ENCODE measurements around the gene SDK2.
A peak's percentile ranks its signal among the peaks of the same experiment; 100 is the strongest.

SDK2 gene

DNA sequence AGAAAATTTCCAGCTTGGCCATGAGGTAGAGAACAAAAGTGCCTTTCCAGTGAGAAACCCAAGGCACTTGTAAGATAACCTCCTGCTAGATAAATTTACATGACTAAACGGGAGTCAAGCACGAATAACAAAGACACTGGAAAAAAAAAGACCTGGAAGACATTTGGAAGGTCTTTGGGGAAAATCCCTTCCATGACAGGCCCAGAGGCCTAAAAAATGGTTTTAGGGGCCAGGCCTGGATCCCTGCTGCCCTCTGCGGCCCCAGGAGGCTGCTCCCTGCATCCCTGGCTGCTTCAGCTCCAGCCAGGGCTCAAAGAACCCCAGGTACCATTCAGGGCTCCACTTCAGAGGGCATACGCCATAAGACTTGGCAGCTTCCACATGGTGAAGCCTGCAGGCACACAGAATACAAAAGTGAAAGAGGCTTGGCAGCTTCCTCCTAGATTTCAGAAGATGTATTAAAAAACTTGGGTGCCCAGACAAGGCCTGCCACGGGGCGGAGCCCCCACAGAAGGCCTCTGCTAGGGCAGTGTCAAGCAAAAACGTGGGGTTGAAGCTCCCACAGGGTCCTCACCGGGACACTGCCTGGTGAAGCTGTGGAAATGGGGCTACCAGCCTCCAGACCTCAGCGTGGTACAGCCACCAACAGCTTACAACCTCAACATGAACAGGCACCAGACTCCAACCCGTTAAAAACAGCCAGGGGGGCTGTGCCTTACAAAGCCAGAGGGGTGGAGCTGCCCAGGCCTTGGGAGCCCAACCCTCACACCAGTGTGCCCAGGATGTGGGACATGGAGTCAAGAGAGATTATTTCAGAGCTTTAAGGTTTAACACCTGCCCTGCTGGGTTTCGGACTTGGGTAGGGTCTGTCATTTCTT lies 77.1 kb downstream of the SDK2 start:
- no peak for DNase-seq (ENCODE audit: low read depth, low spot score)
- no peak overlapping the region for H3K27ac ChIP-seq

DNA sequence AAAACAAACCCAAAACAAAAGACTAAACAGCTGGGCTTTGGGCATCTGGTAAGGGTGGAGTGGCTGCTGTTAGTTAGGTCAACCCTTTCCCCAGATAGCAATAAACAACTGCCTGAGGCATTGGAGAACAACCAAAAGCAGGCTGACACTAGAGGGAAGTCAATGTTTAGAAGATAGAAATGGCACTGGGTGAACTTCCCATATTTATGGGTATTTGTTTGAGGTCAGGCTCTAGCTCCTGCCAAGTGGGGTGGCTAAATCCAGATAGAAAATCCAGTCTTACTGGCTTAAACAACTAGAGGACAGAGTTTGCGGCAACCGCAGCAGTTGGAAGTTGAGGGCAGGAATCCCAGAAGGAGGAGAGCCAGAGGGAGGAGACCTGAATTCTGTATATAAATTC lies 79.4 kb downstream of the SDK2 start:
- H3K27ac ChIP-seq, result no peak overlapping the region
- no peak for DNase-seq (ENCODE audit: low read depth, low spot score)

DNA sequence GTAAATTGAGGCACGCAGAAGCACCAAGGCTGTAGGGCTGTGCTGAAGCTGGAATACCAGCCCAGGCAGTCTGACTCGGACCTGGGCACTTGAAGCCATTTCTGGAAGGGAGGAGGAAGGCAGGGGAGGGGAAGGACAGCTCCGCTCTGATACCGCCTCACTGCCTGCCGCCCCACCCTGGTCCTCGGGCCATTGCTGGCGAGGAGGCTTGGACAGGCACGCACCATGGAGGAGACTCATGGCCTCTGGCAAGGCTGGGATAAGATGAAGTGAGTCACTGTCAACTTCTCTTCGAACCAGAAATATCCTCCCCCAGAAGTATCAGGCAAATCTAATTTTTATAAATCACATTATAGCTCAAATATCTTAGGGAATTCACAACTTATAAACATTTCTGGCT lies 81.3 kb downstream of the SDK2 start:
- no peak overlapping the region for H3K27ac ChIP-seq
- no peak for DNase-seq (ENCODE audit: low read depth, low spot score)

DNA sequence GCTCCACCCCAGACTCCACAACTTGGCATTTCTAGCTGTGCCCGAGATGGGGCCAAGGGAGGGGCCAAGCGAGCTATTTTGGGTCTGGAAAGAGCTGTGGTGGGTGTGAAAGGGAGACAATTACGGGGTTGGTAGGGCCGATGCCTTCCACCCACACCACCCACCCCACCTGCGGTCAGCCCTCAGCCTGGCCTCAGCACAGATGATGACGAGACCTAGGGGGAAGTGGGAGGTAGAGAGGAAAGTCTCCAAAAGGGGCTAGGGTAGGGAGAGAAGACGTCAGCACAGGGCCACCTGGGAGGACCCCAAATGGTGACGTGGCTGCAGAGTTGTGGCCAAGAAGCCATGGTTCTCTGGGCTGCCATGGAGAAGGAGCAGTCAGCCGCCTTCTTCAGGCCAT lies 83.1 kb downstream of the SDK2 start:
- H3K27ac ChIP-seq, result no peak overlapping the region

DNA sequence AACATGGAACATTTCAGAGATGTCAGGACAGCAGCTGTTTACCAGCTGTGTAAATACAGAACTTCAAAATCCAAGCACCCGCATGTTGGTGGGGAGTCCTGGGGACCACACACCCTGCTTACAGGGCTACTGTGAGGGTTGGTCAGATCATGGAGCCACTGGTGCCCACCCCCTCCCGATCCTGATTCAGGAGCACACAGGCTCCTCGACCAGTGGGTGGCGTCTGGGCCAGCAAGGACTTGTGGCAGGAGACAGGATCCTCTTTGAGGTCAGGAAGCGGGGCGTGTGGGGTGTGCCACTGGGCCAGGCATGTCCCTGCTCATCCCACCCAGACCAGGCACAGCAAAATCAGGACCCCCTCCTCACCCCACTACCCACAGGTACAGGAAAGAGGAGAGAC lies 83.6 kb downstream of the SDK2 start:
- H3K27ac ChIP-seq, result no peak overlapping the region
- no peak for DNase-seq (ENCODE audit: low read depth, low spot score)

More for the DNA sequence above, 83.1 kb downstream of the SDK2 start:
- no peak for DNase-seq (ENCODE audit: low read depth, low spot score)

DNA sequence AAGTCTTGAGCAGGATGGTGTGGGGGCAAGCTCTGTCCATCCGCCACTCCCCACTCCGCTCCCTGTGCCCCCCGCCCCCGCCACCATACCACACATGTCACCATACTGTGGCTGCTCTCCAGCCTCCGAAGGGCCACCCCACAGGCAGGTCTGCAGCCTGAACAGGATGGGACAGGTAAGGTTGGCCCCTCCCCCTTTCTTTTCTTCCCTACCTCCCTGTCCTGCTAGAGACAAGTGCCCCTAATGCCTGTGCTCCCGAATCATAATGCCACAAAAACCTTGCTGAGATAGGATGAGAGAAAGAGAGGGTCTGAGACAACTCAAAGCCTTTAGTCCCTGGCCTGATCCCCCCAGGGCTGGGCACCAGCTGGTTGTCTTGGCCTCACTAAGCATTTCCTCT lies 84.7 kb downstream of the SDK2 start:
- H3K27ac ChIP-seq, result no peak overlapping the region
- no peak for DNase-seq (ENCODE audit: low read depth, low spot score)

DNA sequence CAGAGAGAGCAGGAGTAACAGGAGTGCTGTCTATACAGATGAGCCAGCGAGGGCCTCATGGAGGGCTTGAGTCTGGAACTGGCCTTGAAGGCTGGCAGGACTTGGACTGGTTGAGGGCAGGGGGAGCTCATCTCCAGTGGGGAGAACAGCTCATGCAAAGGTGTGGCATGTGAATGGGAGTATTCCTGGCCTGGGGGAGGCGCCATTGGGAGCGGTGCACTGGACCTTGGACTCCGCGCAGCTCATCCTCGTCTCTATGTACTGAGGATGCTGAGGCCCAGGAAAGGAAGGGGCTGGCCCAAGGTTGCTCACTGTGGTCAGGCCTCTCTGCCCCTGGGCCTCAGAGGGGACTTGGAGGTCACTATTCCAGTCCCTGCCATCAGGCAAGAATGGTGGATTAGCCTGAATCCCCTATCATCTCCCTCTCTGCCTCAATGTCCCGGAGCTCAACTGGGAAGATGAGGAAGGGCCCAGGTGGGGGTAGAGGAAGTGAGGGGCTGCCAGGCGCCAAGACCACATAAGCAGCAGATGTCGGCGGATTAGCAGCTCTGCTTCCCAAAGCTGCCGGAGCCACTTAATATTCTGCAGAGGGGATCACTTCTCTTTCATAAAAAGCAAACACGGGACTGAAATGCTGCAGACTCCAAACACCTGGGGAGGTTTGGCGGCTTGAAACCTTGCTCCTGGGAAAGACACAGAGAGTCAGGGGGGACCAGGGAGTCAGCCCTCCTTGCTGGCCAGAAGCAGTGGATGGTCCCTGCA lies 88.9 kb downstream of the SDK2 start:
- no peak for DNase-seq (ENCODE audit: low read depth, low spot score)
- no peak overlapping the region for H3K27ac ChIP-seq

DNA sequence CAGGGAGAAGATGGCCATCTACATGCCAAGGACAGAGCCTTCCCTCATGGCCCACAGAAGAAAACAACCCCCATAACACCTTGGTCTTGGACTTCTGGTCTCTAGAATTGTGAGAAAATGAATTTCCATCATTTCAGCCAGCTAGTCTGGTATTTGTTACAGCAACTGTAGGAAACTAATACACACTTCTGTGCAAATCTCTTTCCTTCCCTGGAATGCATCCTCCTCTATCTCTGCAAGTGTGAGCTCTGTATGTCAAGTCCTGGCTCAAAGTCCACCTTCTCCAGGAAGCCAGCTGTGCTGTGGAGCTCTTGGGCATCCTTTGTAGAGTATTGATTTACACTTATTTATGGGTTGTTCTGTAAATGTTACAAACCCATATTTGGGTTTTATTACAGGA lies 89.7 kb downstream of the SDK2 start:
- DNase-seq (ENCODE audit: low read depth, low spot score), result no peak
- no peak overlapping the region for H3K27ac ChIP-seq

DNA sequence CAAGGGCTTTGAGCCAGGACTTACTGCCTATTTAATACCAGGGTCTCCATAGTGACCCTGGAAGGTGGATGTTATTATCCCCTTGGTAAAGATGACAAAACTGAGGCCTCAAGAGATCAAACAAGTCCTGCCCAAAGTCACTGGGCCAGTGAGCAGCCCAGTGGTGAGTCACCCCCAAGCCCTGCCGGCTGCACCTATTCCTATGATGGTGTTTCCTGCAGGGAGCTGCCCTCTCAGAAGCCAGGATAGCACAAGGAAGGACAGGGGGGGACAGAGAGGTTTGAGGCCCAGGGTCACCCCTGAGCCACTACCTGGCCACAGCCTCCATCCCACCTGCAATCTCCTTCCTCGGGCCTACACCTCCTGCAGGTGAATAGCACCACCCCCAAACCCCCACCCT lies 90.9 kb downstream of the SDK2 start:
- H3K27ac ChIP-seq, result no peak overlapping the region
- no peak for DNase-seq (ENCODE audit: low read depth, low spot score)

DNA sequence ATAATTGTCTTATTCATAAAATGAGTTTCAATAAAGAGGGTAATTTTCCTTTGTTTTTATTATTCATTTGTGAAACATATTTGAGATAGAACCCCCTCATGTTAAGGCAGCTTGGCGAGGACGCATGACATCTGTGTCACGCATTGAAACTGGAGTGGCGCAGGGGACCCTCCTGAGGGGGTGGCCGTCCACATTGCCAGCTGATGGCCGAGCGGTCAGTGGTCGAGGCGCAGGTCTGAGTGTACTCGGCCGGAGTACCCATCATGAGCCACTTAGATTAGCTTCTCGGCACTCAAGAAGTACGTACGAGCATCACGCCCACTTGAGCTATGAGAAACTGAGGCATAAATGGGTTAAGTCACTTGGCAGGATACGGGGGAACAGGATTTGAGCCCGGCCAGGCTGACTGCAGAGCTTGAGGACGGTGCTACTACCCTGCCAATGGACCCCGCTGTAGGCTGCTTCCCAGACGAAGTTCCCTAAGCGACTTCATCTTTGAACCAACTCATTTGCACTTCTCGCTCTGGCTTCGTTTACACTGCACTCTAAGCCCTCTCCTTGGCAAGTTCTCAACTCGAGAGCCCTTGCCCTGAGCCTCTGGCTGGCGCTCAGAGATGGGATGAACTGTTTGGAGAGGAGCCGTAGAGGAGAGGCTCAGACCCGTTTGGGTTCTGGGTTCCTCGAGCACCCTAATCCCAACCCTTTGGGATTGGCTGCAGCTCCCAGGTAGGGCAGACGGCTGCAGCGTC lies 91.8 kb downstream of the SDK2 start:
- H3K27ac ChIP-seq, result no peak overlapping the region
- no peak for DNase-seq (ENCODE audit: low read depth, low spot score)

DNA sequence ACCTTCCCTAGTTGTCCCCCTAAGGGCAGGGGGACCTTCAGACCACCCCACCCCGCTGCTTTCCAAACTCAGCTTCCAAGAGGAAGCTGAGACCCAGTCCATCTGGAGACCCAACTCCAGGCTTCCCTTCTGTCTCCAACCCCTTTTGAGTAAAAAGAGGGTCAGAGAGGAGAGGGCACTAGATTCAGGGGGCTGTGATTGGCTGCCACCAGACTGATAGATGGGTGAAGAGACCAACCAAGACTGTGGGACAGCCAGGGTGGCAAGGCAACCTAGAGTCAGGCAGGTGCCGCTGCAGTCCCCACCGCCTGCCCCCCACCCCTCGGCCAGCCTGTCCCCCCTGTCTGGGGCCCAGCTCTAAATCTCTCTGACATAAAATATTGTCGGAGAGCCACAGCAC lies 92.5 kb downstream of the SDK2 start:
- no peak overlapping the region for H3K27ac ChIP-seq
- DNase-seq (ENCODE audit: low read depth, low spot score), result no peak

DNA sequence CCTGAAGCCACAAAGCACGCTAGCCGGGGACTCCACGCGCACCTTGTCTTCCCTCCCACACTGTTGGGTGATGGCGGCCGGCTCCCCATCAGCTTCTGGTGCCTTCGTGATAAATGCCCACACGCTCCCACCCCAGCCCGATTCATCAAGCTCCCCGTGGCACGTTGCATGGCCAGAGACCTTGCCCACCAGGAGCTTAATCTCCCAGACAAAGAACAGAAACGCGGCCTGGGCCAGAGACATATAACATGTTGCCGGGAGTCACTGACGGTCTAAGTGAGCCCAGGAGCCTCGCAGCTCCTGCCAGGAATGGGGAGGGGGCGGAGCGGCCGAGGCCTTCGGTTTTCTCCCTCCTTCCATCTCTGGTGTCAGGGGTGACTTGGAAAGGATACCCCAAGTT lies 93.1 kb downstream of the SDK2 start:
- H3K27ac ChIP-seq, result no peak overlapping the region
- no peak for DNase-seq (ENCODE audit: low read depth, low spot score)

DNA sequence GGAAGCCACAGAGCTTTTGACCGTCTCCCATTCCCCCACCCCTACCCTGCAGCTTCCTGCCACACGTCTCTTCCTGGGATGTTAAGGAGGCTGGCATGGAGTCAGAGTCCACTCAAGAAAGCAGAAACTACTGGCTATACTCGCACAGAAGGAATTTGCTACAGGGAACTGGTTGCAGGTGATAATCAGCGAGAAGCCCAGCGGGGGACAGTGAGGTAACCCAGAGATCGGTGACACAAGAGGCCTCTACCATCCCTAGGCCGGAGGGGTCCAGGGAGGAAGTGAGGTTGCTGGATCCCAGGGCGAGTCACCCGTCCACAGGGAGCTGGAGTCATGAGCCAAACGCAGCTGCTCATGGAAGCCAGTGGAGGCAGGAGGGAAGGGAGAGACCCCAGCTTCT lies 93.7 kb downstream of the SDK2 start:
- no peak overlapping the region for H3K27ac ChIP-seq
- DNase-seq (ENCODE audit: low read depth, low spot score), result no peak

DNA sequence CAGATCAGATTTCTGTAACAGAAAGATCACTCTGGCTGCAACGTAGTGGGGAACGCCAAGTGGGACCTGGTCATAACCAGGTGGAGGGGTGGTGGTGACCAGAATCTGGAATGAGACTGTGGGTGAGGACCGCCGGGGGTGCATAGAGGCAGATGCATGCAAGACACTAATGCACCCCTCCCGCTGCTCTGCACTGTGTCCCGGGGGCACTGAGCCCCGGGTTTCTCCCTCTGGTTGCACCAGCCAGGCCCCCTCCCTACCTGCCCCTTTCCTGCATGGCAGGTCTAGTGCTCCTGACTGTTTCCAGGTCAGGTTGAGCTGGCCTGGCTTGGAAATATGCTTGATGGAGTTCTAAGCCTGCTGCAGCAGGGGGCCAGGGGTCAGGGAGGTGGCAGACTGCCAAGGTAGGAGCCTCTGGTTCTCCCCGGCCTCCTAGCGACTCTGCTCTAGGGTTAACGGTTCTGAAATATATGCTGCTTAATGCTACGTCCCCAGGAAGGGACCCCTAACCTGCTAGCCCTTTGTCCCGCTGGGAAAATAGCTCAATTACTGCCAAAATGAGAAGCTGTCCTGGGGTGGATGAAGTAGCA lies 94.3 kb downstream of the SDK2 start:
- no peak overlapping the region for H3K27ac ChIP-seq
- no peak for DNase-seq (ENCODE audit: low read depth, low spot score)

DNA sequence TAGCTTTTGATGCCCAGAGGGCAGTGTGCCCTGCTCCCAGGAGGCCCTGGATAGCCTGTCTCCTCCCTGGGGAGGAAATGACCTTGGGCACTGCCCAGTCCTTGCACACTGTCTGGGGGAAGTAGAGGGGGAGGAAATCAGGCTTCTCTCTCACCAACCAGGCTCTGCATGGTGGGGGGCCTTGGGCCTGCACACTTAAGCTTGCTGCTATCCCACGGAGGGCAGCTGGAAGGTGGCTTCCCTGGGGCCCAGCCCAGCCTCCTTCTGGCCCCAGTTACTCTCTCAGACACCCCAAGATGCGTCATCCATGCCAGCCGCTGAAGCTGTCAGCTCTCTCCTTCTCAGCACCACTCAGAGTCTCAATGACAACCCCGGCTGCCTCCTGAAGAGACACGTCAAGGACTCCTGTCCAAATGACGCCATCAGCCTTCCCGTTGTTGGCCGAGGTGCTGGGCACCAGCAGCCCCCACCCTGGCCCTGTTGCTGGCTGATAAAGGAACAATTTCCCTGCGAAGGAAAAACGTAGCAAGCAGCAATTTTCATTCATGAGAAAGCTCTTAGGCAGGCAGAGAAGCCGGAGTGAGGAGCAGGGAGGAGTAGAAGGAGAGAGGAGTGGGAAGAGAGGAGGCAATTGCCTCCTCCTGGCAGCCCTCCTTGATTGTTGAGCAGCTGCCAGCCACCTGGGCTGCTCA lies 95.5 kb downstream of the SDK2 start:
- H3K27ac ChIP-seq, result no peak overlapping the region
- DNase-seq (ENCODE audit: low read depth, low spot score), result no peak

DNA sequence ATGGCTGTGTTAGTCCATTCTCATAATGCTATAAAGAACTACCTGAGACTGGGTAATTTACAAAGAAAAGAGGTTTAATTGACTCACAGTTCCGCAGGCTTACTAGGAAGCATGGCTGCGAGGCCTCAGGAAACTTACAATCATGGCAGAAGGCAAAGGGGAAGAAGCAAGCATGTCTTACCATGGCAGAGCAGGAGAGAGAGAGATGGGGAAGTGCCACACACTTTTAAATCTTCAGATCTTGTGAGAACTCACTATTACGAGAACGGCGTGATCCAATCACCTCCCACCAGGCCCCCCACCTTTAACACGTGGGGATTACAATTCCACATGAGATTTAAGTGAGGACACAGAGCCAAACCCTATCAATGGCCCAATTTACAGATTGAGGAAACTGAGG lies 96.5 kb downstream of the SDK2 start:
- no peak for DNase-seq (ENCODE audit: low read depth, low spot score)
- H3K27ac ChIP-seq, result no peak overlapping the region

DNA sequence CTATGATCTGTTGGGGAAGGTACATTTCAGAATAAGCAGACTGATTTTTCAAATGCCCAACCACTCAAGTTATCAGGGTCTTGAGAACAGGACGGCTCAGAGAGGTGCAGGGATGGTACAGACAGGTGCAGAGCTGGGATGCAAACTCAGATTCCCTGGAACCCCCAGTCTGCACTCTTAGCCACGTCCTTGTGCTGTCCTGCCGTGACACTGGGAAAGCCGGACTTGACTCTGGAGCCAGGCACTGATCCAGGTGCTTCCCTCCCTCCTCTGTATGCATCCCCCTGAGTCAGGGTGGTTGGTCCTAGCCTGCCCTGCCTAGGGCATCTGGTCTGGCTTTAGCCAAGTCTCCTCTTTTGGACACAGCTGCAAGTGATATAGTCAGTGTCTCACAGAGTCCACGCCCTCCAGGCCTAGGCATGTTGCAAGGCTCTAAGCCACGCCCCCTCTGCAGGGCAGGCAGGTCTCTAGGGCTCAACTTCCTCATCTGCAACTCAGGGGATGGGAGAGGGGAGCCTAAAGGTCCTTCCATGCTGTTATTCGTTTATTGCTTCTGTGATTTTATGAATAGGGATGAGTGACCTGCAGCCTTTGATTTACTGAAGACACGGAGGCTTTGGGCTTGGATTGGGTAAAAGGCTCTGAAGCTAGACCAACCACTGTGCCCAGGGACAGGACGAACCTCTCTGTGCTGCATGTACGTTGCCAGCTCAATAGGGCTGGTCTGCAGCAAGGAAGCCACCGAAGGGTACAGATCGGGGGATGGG lies 97.3 kb downstream of the SDK2 start:
- peak; percentile 27 for DNase-seq (ENCODE audit: low read depth, low spot score)
- no peak overlapping the region for H3K27ac ChIP-seq

DNA sequence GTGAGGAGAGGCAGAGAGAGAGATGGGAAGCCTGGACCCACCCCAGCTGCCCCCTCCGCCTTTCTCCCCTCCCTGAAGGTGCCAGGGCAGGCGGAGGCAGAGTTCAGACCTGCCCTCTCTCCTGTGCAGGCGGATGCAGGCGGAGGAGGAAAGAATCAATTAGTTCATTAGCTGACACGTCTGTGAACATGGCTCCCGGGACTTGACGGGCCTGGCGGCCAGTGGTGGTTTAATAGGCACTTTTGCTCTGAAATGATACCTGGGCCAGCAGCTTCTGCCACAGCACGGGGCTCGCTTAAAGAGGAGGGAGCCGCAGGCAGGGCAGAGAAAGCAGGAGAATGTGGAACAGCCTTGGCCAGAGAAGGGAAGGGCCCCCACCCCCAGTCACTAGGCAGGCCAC lies 98.1 kb downstream of the SDK2 start:
- H3K27ac ChIP-seq, result no peak overlapping the region
- no peak for DNase-seq (ENCODE audit: low read depth, low spot score)

All from epithelial cell of prostate (primary cell).